Spleen (tissue), 7 donors: ENCODE data around the gene PSMD2.

Source experiments
- POLR2A ChIP-seq, 3 donors: fragments of 450-650 bp; IDR thresholded peaks; one replicate each; pipeline ENCODE4 v1.5.1; 2017; ENCODE audit warnings: antibody characterized with exemption in 3 of 3, mild to moderate bottlenecking in 1 of 3
- POLR2AphosphoS5 ChIP-seq, 3 donors: sonication (generic); formaldehyde crosslinking; IDR thresholded peaks; one replicate each; pipeline ENCODE4 v1.5.1; 2017; ENCODE audit warnings: antibody characterized with exemption in 3 of 3
- TF ChIP-seq, protein P1 (sequence below), 11 experiments: fragments of 200-600 bp in 7 of 11; fragments of 450-650 bp in 4 of 11; sonication (generic) in 4 of 11; IDR thresholded peaks in 8 of 11; conservative IDR thresholded peaks in 3 of 11; 1 replicate in 7 of 11; 2 replicates in 4 of 11; pipeline versions ENCODE4 v1.4.0 to v1.8.0; 2016 to 2021; ENCODE audit warnings: antibody characterized with exemption in 11 of 11, inconsistent platforms in 4 of 11, mild to moderate bottlenecking in 1 of 11
- donor health status: DM: no; HTN: no; CAD: no; lungs with moderate emphysema.
- donor health status: DM: no; HTN: no; CAD: no.
- donor health status: DM: no; HTN: no; CAD: no.

DNA sequence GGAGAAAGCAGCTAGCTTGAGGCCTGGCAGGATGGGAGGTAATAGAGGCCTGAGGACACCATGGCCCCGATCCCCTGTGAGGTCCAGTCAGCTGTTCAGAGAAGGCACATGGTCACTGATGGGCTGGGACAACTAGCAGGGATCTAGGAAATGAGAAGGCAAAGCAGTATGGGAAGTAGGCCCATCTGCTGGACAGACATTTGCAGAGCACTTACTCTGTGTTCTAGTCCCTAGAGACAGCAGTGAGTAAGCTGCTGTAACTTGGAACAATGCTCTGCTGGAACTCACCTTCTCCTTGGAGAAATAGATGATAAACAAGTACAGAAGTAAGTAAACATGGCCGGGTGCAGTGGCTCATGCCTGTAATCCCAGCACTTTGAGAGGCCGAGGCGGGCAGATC is 16.1 kb upstream of the PSMD2 start:
- TF ChIP-seq, protein P1, sequence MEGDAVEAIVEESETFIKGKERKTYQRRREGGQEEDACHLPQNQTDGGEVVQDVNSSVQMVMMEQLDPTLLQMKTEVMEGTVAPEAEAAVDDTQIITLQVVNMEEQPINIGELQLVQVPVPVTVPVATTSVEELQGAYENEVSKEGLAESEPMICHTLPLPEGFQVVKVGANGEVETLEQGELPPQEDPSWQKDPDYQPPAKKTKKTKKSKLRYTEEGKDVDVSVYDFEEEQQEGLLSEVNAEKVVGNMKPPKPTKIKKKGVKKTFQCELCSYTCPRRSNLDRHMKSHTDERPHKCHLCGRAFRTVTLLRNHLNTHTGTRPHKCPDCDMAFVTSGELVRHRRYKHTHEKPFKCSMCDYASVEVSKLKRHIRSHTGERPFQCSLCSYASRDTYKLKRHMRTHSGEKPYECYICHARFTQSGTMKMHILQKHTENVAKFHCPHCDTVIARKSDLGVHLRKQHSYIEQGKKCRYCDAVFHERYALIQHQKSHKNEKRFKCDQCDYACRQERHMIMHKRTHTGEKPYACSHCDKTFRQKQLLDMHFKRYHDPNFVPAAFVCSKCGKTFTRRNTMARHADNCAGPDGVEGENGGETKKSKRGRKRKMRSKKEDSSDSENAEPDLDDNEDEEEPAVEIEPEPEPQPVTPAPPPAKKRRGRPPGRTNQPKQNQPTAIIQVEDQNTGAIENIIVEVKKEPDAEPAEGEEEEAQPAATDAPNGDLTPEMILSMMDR (IDR thresholded peaks at IDR 0.05 in 8 of 11, conservative IDR thresholded peaks at IDR 0.05 in 3 of 11), result no peak
- TF ChIP-seq POLR2AphosphoS5 (IDR thresholded peaks at IDR 0.05) (no peak), POLR2A (IDR thresholded peaks at IDR 0.05) (no peak)
